ENCODE results near the gene SNX32.
"Not testable (repeated sequence)": the region's sequence is repeated elsewhere in the genome, so short reads cannot be mapped to it uniquely, and the experiment has no call there.

The SNX32 gene

GRCh38 chr11:65843811-65844210 lies 10.0 kb downstream of the SNX32 start:
- H3K27me3 ChIP-seq (ENCODE audit: low read length): no peaks in the 10 kb centered on the region
- no peak overlapping the region for H3K4me3 ChIP-seq (ENCODE audit: insufficient read depth, low read length, poor library complexity, severe bottlenecking)
- H3K9me2 ChIP-seq (replicated peaks; ENCODE audit: insufficient read depth, low read length): no peaks in the 10 kb centered on the region
- TF ChIP-seq EZH2phosphoT487 (conservative IDR thresholded peaks at IDR 0.05; ENCODE audit: low read length) (no peak), CTCF (IDR thresholded peaks at IDR 0.05; ENCODE audit: insufficient read depth, low read length, poor library complexity, severe bottlenecking) (no peak)
- H3F3A ChIP-seq (ENCODE audit: insufficient read depth): no peaks in the 10 kb centered on the region; the same call in 1 of the 2 replicates
- H3K79me2 ChIP-seq (ENCODE audit: insufficient read depth, low read length): no peaks in the 10 kb centered on the region
- no peak overlapping the region for H3K27ac ChIP-seq (ENCODE audit: low read depth, low read length)
- no peak overlapping the region for H2AFZ ChIP-seq (ENCODE audit: low read depth, low read length, severe bottlenecking)
- H3K4me2 ChIP-seq (ENCODE audit: low read depth, low read length, poor library complexity, severe bottlenecking): no peak overlapping the region
- no peaks in the 10 kb centered on the region for H4K20me1 ChIP-seq (ENCODE audit: low read depth, low read length)
- H3K36me3 ChIP-seq (ENCODE audit: low read length): no peaks in the 10 kb centered on the region
- no peaks in the 10 kb centered on the region for H3K9me3 ChIP-seq (ENCODE audit: insufficient read depth, low read length)
- no peak overlapping the region for H3K9ac ChIP-seq (ENCODE audit: low read length)

GRCh38 chr11:65844231-65844872 lies 10.6 kb downstream of the SNX32 start:
- no peaks in the 10 kb centered on the region for H3K27me3 ChIP-seq (ENCODE audit: low read length)
- H3K4me3 ChIP-seq (ENCODE audit: insufficient read depth, low read length, poor library complexity, severe bottlenecking): no peak overlapping the region
- H3K36me3 ChIP-seq (ENCODE audit: low read length): no peaks in the 10 kb centered on the region
- no peaks in the 10 kb centered on the region for H4K20me1 ChIP-seq (ENCODE audit: low read depth, low read length)
- H3K4me2 ChIP-seq (ENCODE audit: low read depth, low read length, poor library complexity, severe bottlenecking): no peak overlapping the region
- H3K79me2 ChIP-seq (ENCODE audit: insufficient read depth, low read length): no peaks in the 10 kb centered on the region
- H3F3A ChIP-seq (ENCODE audit: insufficient read depth): no peaks in the 10 kb centered on the region; the same call in 1 of the 2 replicates
- H3K9me2 ChIP-seq (replicated peaks; ENCODE audit: insufficient read depth, low read length): no peaks in the 10 kb centered on the region
- no peaks in the 10 kb centered on the region for H3K9me3 ChIP-seq (ENCODE audit: insufficient read depth, low read length)
- TF ChIP-seq CTCF (IDR thresholded peaks at IDR 0.05; ENCODE audit: insufficient read depth, low read length, poor library complexity, severe bottlenecking) (no peak), EZH2phosphoT487 (conservative IDR thresholded peaks at IDR 0.05; ENCODE audit: low read length) (no peak)
- H2AFZ ChIP-seq (ENCODE audit: low read depth, low read length, severe bottlenecking): no peak overlapping the region
- H3K9ac ChIP-seq (ENCODE audit: low read length): no peak overlapping the region
- H3K27ac ChIP-seq (ENCODE audit: low read depth, low read length): no peak overlapping the region

GRCh38 chr11:65847746-65848145 lies 14.0 kb downstream of the SNX32 start:
- Histone ChIP-seq H4K20me1 (ENCODE audit: low read depth, low read length) (no peaks in the 10 kb centered on the region), H3K9ac (ENCODE audit: low read length) (no peak overlapping the region), H3K27ac (ENCODE audit: low read depth, low read length) (no peak overlapping the region), H3K4me2 (ENCODE audit: low read depth, low read length, poor library complexity, severe bottlenecking) (no peak overlapping the region), H3K4me3 (ENCODE audit: insufficient read depth, low read length, poor library complexity, severe bottlenecking) (no peak overlapping the region), H2AFZ (ENCODE audit: low read depth, low read length, severe bottlenecking) (no peak overlapping the region), H3K27me3 (ENCODE audit: low read length) (no peaks in the 10 kb centered on the region), H3K79me2 (ENCODE audit: insufficient read depth, low read length) (no peaks in the 10 kb centered on the region), H3K36me3 (ENCODE audit: low read length) (no peaks in the 10 kb centered on the region), H3K9me2 (replicated peaks; ENCODE audit: insufficient read depth, low read length) (no peaks in the 10 kb centered on the region), H3K9me3 (ENCODE audit: insufficient read depth, low read length) (no peaks in the 10 kb centered on the region), H3F3A (ENCODE audit: insufficient read depth) (peaks cover 5% of the 10 kb centered on the region; the same call in 1 of the 2 replicates)
- no peak for TF ChIP-seq EZH2phosphoT487 (conservative IDR thresholded peaks at IDR 0.05; ENCODE audit: low read length)
- no peak for TF ChIP-seq CTCF (IDR thresholded peaks at IDR 0.05; ENCODE audit: insufficient read depth, low read length, poor library complexity, severe bottlenecking)

DNA sequence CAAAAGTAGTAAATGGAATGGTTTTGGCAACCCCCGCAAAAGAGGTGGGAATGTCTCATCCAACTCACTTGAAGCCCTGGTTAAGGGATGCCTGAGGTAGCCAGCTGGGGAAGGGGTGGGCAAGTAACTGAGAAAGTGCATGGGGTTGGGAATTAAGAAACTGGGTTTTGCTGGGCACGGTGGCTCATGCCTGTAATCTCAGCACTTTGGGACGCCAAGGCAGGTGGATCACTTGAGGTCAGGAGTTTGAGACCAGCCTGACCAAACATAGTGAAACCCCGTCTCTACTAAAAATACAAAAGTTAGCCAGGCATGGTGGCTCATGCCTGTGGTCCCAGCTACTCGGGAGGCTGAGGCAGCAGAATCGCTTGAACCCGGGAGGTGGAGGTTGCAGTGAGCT lies 14.9 kb downstream of the SNX32 start:
- not testable (repeated sequence) for H3K27me3 ChIP-seq (ENCODE audit: low read length); H4K20me1 ChIP-seq (ENCODE audit: low read depth, low read length); H3K36me3 ChIP-seq (ENCODE audit: low read length); H3K4me2 ChIP-seq (ENCODE audit: low read depth, low read length, poor library complexity, severe bottlenecking); H3K9me2 ChIP-seq (replicated peaks; ENCODE audit: insufficient read depth, low read length); H3K9me3 ChIP-seq (ENCODE audit: insufficient read depth, low read length); H2AFZ ChIP-seq (ENCODE audit: low read depth, low read length, severe bottlenecking); H3K4me3 ChIP-seq (ENCODE audit: insufficient read depth, low read length, poor library complexity, severe bottlenecking); H3K9ac ChIP-seq (ENCODE audit: low read length); H3K79me2 ChIP-seq (ENCODE audit: insufficient read depth, low read length); H3K27ac ChIP-seq (ENCODE audit: low read depth, low read length)
- peaks cover 13% of the 10 kb centered on the region for H3F3A ChIP-seq (ENCODE audit: insufficient read depth)

Data from SU-DHL-6 (cell line).